Keratinocyte (primary cell): ENCODE results near the gene CDC42BPG.

ENCODE experiments used
- EZH2 ChIP-seq: IDR thresholded peaks from one replicate; pipeline ENCODE4 v1.6.1; 2012; ENCODE audit warnings: inconsistent platforms, mild to moderate bottlenecking, low read length, moderate library complexity
- TF ChIP-seq, protein P1 (sequence below), 3 experiments: IDR thresholded peaks in 1 of 3; conservative IDR thresholded peaks in 1 of 3; optimal IDR thresholded peaks in 1 of 3; 2 replicates in 2 of 3; 3 replicates in 1 of 3; pipeline versions ENCODE3 to v1.5.1; 2011; ENCODE audit warnings: low read length in 3 of 3, mild to moderate bottlenecking in 3 of 3, moderate library complexity in 2 of 3, control low read depth in 1 of 3, inconsistent platforms in 1 of 3; ENCODE audit not compliant: insufficient read depth in 2 of 3; ENCODE audit errors: extremely low read depth in 1 of 3

DNA sequence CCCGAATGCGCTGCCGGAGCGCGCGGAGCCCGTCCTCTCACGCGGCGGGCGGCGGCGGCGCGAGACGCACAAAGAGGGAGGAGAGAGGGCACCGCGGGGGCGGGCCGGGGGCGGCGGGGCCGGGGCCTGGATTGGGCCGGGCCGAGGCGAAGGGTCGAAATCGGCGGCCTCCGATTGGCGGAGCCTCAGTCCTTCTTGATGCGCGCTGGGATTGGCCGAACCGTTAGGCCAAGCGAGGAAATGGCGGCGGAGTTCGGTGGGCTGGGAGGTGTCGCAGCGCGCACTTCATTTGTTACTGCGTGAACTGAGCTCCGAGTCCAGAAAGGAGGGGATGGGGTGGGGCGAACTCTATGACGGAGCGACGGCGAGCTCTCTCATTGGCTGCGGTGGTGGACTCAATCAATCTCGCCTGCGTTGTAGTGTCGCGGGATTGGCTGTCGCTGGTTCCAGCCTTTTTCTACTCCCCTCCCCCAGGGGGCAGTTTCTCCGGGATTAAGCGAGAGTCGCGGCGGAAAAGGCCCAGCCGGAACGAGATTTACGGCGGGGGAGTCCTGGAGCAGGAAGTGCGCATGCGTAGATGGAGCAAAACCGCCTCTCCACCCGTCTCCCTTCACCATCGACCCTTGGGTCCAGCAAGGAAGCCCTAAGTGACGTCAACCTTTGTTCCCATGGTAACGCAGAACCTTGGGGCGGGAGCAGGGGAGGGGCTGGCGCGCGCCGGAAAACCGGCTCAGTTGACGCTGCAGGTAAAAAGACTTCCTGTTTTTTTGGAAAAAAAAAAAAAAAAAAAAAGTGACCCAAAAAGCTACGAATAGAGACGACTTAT lies 65.8 kb downstream of the CDC42BPG start, which contains the start of gene SF1:
- TF ChIP-seq, protein P1, sequence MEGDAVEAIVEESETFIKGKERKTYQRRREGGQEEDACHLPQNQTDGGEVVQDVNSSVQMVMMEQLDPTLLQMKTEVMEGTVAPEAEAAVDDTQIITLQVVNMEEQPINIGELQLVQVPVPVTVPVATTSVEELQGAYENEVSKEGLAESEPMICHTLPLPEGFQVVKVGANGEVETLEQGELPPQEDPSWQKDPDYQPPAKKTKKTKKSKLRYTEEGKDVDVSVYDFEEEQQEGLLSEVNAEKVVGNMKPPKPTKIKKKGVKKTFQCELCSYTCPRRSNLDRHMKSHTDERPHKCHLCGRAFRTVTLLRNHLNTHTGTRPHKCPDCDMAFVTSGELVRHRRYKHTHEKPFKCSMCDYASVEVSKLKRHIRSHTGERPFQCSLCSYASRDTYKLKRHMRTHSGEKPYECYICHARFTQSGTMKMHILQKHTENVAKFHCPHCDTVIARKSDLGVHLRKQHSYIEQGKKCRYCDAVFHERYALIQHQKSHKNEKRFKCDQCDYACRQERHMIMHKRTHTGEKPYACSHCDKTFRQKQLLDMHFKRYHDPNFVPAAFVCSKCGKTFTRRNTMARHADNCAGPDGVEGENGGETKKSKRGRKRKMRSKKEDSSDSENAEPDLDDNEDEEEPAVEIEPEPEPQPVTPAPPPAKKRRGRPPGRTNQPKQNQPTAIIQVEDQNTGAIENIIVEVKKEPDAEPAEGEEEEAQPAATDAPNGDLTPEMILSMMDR (optimal IDR thresholded peaks at IDR 0.05 in 1 of 3, IDR thresholded peaks at IDR 0.05 in 1 of 3, conservative IDR thresholded peaks at IDR 0.05 in 1 of 3; ENCODE audit: extremely low read depth in 1 of 3, insufficient read depth in 2 of 3, low read length in 3 of 3): no peak
- no peak for TF ChIP-seq EZH2
